Jurkat, Clone E6-1 (cell line): ENCODE data around the gene DYSF. TPM values are rescaled to one million over a fixed set of nuclear protein-coding genes. Genes with fewer than 3 reads are reported as not detected.
"Not testable (repeated sequence)": the region's sequence is repeated elsewhere in the genome, so short reads cannot be mapped to it uniquely, and the experiment has no call there.

Source experiments
- DNase-seq: peaks from one replicate; pipeline ENCODE4 v3.0.0-alpha.2; 2011; ENCODE audit warnings: low read depth, low spot score
- H3K4me3 ChIP-seq: 2 replicates; pipeline ENCODE4 v1.5.1; 2011; ENCODE audit warnings: mild to moderate bottlenecking, low read length, control low read depth, moderate library complexity
- polyA plus RNA-seq: library from polyadenylated mRNA; unstranded; fragments of >200 nt; gene quantifications from one replicate; pipeline ENCODE4 v1.2.1, GENCODE V29; 2012; ENCODE audit warnings: missing spikeins; ENCODE audit not compliant: insufficient read length, insufficient read depth

DYSF gene
- polyA plus RNA-seq: not detected

- no peak within 1 kb of the TSS for H3K4me3 ChIP-seq
- DNase-seq: no peak
Observed at GRCh38 chr2:71453404-71454220, at the start of gene DYSF. Gene DYSF, plus strand, starts transcription at chr2:71453561.

- no peak for DNase-seq
Observed at GRCh38 chr2:71409611-71410010, 43.8 kb upstream of the DYSF start.

GRCh38 chr2:71410696-71411095 is 42.7 kb upstream of the DYSF start:
- no peak overlapping the region for H3K4me3 ChIP-seq

More at GRCh38 chr2:71409611-71410010, 43.8 kb upstream of the DYSF start:
- no peak overlapping the region for H3K4me3 ChIP-seq

GRCh38 chr2:71416866-71417265 is 36.5 kb upstream of the DYSF start:
- not testable (repeated sequence) for DNase-seq
- H3K4me3 ChIP-seq: peak overlapping the region; percentile 58

More at GRCh38 chr2:71410696-71411095, 42.7 kb upstream of the DYSF start:
- DNase-seq: no peak

GRCh38 chr2:71417300-71418202 is 35.8 kb upstream of the DYSF start:
- DNase-seq: peak; percentile 19
- peak overlapping the region; percentile 58 for H3K4me3 ChIP-seq

- H3K4me3 ChIP-seq: no peak overlapping the region
- DNase-seq: no peak
Observed at GRCh38 chr2:71419145-71419544, 34.2 kb upstream of the DYSF start.

- no peak for DNase-seq
- H3K4me3 ChIP-seq: no peak overlapping the region
Observed at GRCh38 chr2:71419976-71420375, 33.4 kb upstream of the DYSF start.

GRCh38 chr2:71422786-71423185 is 30.6 kb upstream of the DYSF start:
- no peak overlapping the region for H3K4me3 ChIP-seq
- DNase-seq: no peak

GRCh38 chr2:71423817-71424420 is 29.4 kb upstream of the DYSF start:
- no peak overlapping the region for H3K4me3 ChIP-seq
- DNase-seq: no peak

- DNase-seq: no peak
- H3K4me3 ChIP-seq: no peak overlapping the region
Observed at GRCh38 chr2:71426721-71427120, 26.6 kb upstream of the DYSF start.

GRCh38 chr2:71428472-71429383 is 24.6 kb upstream of the DYSF start:
- DNase-seq: no peak
- H3K4me3 ChIP-seq: no peak overlapping the region

GRCh38 chr2:71445142-71445541 is 8.2 kb upstream of the DYSF start:
- H3K4me3 ChIP-seq, DNase-seq: not testable (repeated sequence)

GRCh38 chr2:71446505-71446904 is 6.9 kb upstream of the DYSF start:
- H3K4me3 ChIP-seq: no peak overlapping the region
- DNase-seq: no peak

GRCh38 chr2:71449343-71449742 is 4.0 kb upstream of the DYSF start:
- DNase-seq: peak; percentile 36

GRCh38 chr2:71451705-71452104 is 1.7 kb upstream of the DYSF start:
- H3K4me3 ChIP-seq: no peak overlapping the region
- no peak for DNase-seq

More at GRCh38 chr2:71449343-71449742, 4.0 kb upstream of the DYSF start:
- no peak overlapping the region for H3K4me3 ChIP-seq

GRCh38 chr2:71452565-71452964 is 796 bp upstream of the DYSF start:
- peak; percentile 47 for DNase-seq
- H3K4me3 ChIP-seq: no peak overlapping the region

GRCh38 chr2:71454221-71455010 is 1.1 kb downstream of the DYSF start:
- DNase-seq: no peak
- H3K4me3 ChIP-seq: no peak overlapping the region
